GM18498 (cell line): Measurements from ENCODE around the gene AMPD3.

Experiments
- ATAC-seq: cut with Tn5 transposase; IDR thresholded peaks from one replicate; pipeline ENCODE4 v1.9.1; 2021; ENCODE audit warnings: mild to moderate bottlenecking, moderate library complexity; ENCODE audit not compliant: unreplicated experiment

Gene AMPD3

DNA sequence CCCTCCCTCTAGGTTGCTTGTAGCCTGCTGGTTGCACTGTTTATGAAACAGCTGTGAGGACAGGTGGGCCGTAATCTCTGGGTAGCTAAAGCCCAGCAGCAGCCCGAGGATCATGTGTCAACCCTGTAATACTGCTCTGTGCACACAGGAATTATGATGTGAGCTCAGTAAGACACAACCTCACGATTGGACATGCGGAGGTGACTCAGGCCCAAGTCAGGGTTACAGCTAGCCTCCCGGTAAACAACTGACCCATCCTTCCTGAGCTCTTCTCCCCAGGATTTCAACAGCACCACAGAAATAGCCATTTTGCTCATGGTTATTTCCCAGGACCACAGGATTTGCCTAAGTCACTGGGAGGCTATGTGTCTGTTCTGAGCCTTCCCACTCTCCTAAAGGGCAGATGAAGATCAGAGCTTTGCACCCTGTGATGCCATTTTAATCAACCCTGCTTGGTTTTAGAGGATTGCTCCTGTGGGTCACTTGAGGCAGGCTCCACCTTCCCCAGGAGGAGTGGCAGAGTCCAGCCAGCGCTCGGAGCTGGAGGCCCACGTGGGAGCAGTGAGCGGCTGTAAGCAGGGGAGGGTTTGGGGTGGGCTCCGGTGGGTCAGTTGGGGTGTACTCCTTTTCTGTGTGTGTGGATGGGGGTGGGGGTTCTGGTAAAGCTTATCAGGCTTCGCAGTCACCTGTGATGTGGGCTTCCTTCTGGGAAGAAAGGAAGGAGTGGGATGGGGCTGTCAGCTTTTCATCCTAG is at the start of gene AMPD3:
Gene AMPD3 (plus strand): TSS at position 387 of the 754 bp plus-strand sequence. CDS start 6,256 bp downstream, outside the sequence.
- ATAC-seq = no peak

DNA sequence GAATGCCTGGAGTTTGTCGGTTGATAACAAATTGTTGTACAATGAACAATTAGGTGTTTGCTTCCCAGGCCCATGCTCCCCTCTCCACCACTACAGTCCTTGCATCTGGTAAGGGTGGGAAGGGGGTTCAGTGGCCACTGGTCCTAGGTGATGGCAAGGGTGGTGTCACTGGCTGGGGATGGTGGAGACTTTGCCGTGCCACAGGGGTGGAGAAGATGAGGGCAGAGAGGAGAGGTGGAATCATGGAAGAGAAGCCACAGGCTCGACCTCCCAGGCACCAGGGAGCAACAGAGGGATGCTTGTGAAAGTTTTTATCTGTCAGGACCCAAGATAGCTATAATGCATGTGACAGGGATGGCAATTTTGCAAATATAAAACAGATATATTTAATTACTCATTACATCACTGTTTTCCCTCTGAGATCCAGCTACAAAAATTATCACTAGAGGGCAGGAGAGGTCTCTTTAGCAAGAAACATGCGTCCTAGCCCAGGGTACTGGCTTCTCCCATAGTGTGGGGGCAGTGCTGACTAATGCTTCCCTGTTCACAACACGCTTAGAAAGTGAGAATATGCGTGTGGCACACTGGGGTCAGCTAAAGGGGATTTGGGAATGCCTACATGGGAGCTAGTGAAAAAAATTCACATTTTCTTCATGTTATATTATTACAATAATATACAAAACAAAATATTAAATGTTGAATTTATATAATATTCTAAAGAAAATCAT is 49.0 kb upstream of the AMPD3 start:
- peak; percentile 76 for ATAC-seq

DNA sequence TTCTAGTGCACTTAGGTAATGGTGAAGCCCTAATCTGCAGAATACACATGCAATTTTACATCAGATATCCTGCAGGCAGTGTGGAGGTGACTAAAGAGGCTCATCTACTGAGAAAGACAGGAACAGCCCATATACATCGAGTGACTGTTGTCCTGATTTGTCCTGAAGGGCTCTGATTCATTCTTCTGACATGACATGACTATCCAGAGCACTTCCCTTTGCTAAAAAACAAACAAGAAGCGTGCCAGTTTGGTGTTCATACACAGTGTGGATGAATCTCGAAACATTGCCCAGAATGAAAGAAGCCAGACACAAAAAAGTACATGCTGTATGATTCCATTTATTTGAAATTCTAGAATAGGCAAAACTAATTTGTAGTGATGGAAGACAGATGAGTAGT is 48.0 kb upstream of the AMPD3 start:
- no peak for ATAC-seq

- ATAC-seq = no peak
Observed at GRCh38 chr11:10407749-10408685, 47.0 kb upstream of the AMPD3 start.

DNA sequence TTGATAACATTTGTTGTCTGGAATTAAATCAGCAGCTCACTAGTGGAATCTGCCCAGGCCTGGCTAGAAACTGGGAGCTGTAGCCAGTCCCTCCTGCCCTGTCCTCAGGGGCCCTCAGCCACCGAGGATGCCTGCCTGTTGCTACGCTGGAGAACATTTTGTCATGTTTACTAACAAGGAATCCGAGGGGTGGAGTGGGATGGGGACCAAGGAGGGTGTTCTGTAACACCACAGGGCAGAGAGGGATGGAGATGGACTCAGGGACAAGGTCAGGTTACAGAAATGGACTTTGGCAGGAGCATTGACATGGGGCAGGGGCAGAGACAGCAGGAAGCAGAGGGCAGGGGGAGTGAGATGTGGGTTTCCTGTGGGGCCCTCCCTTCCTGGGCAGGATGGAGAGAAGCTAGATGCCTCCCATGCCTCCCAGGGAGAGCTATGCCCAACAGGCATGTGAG is 45.8 kb upstream of the AMPD3 start:
- no peak for ATAC-seq

GRCh38 chr11:10410106-10410843 is 44.8 kb upstream of the AMPD3 start:
- no peak for ATAC-seq

- no peak for ATAC-seq
Observed at GRCh38 chr11:10410844-10411200, 44.2 kb upstream of the AMPD3 start.

DNA sequence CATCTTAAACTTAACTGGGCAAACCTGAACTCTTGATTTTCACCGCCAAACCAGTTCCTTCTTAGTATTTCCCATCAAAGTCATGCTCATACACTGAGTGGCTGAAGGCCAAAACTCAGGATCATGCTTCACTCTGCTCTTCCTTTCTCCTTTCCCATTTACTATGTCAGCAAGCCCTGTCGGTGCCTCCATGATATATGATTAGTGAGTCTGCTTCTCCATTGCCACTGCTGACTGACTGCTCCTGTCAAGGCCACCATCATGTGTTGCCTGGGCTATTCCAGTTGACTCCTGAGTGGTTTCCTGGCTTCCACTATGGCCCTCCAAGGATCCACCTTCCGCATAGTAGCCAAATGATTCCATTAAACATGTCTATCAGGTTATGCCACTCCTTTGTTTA is 42.8 kb upstream of the AMPD3 start:
- ATAC-seq = no peak

DNA sequence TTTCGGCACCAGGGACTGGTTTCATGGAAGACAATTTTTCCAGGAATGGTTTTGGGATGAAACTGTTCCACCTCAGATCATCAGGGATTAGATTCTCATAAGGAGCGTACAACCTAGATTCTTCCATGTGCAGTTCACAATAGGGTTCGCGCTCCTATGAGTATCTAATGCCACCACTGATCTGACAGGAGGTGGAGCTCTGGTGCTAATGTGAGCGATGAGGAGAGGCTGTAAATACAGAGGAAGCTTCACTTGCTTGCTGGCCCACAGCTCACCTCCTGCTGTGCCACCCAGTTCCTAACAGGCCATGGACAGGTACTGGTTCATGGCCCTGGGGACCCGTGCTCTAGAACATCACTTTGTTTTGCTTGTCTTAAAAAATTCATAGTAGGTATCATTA is 41.8 kb upstream of the AMPD3 start:
- peak; percentile 79 for ATAC-seq

GRCh38 chr11:10414181-10414580 is 40.9 kb upstream of the AMPD3 start:
- no peak for ATAC-seq

DNA sequence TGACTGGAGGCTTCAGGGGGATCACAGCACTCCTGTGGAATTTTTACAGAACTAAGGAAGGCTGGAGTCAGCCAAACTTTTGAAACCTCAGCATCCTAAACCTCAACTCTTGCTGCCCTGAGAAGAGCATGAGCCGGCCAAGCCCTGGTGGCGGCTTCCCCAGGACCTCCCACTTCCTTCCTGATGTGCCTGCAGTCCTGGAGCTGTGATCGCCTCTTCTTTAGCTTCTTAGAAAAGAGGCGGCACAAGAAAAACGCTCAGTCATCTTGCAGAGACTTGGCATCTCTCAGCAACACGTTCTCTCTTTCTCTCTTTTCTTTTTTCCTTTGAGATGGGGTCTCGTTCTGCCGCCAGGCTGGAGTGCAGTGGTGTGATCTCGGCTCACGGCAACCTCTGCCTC is 40.4 kb upstream of the AMPD3 start:
- ATAC-seq = no peak

GRCh38 chr11:10415817-10416392 is 39.2 kb upstream of the AMPD3 start:
- no peak for ATAC-seq

- ATAC-seq = no peak
Observed at GRCh38 chr11:10418259-10418949, 36.7 kb upstream of the AMPD3 start.

DNA sequence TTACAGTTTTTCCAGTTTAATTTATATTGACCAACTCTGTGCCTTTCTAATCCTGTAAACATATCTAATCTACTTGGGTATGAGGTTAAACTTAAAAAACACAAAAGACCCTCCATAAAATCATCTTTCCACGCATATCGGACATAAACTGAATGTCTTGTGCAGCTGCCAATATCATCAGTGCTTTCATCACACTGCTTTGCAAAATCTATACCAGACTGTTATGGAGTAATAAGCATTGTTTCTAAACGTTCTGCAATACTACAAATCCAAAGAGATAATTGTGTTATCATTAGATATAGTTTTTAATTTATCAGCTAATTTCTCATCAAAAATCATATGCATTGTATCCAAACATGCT is 36.1 kb upstream of the AMPD3 start:
- ATAC-seq = no peak

DNA sequence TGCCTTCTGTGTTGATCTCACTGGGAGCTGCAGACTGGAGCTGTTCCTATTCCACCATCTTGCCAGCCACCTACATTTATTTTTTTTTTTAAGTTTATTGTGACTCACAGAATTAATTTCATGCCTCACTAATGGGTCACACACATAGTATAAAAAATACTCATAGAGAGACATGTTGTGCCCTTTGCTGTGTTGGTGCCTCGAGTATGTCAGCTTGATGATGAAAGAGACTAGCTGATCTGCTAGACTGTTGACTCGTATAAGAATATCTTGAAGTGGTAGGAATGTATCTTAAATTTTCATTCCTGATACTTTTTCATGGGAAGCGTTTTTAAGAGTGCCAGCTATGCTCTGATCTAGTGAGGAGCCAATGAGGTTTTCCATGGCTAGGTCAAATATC is 28.6 kb upstream of the AMPD3 start:
- ATAC-seq = no peak

DNA sequence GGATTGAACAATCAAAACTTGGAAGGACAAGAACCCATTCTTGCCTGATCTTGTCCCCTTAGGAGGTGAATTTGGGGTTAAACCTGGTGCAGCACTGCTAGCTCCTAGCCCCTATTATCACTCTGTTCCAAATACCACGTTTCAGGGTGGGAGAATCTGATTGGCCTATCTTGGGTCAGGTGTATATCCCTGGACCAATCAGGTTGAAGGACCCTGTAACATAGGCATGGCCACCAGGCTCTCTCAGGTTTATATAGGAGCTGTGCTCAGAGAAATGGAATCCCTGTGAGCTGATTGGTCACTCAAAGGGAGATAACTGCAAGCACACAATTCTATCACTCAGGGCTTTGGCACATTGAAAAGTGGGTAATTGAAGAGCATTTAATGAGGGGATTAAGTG is 26.6 kb upstream of the AMPD3 start:
- no peak for ATAC-seq

GRCh38 chr11:10429526-10429925 is 25.5 kb upstream of the AMPD3 start:
- ATAC-seq = no peak

DNA sequence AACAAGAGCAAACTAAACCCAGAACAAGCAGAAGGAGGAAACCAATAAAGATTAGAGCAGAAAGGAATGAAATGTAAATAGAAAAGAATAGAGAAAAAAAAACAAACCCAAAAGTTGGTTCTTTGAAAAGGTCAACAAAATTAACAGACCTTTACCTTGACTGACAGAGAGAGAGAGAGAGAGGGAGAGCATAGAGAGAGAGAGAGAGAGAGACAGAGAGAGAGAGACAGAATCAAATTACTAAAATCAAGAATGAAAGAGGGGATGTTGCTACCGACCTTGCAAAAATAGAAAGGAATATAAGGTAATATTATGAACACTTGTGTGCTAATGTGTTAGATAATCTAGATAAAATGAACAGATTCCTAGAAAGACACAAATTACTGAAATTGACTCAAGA is 22.6 kb upstream of the AMPD3 start:
- ATAC-seq = no peak

DNA sequence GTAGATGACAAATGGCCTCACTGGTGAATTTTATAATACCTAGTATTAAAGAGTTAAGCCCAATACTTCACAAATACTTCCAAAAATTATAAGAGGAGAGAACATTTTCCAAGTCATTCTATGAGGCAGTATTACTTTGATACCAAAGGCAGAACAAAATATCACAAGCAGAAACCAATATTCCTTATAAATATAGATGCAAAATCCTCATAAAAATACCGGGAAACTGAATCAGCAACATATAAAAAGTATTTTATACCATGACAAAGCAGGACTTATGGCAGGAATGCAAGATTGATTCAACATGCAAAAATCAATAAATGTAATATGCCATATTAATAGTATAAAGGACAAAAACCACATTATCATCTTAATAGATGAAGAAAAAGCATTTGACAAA is 22.1 kb upstream of the AMPD3 start:
- ATAC-seq = no peak

DNA sequence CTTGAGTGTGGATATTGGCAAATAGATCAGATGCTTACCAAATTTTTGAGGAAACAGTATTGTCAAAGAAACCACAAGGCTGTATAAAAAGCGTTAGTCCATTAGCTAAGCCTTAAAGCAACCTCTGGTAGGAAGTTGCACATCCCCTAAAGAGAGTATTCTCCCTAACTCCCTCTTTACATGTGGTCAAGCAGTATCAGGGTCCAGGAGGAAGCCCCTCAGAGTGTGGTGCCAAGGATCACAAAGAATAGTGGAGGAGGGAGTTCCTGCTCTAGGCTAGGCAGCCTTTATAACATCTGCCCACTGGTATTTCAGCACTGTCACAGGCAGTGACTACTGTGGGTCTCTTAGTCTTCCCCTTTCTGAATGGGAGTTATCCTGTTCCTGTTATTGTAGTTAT is 18.8 kb upstream of the AMPD3 start:
- ATAC-seq = no peak
